ELR (cell line): ENCODE measurements around the gene KIAA1614.
"Not testable (repeated sequence)": the region's sequence is repeated elsewhere in the genome, so short reads cannot be mapped to it uniquely, and the experiment has no call there.

ENCODE experiments used
- DNase-seq: peaks from one replicate; pipeline ENCODE4 v3.0.0-alpha.2; 2015; ENCODE audit warnings: low read depth

The KIAA1614 gene

DNA sequence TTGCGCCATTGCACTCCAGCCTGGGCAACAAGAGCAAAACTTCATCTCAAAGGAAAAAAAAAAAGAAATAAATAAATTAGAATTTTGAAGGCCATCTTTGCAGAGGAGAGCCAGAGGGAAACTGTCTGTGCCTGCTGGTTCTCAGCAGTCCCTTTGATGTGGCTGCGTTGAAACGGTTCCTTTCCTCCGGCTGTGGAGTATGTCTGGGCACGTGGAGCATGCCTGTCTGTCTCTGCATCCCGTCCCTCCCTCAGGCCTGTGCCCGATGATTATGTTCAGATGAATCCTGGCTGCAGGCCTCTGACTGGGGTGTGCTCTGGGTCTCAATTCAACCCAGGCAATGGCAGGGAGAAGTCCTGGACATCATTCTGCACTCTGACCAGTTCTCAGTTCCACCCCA lies 33.4 kb downstream of the KIAA1614 start:
- DNase-seq = no peak

DNA sequence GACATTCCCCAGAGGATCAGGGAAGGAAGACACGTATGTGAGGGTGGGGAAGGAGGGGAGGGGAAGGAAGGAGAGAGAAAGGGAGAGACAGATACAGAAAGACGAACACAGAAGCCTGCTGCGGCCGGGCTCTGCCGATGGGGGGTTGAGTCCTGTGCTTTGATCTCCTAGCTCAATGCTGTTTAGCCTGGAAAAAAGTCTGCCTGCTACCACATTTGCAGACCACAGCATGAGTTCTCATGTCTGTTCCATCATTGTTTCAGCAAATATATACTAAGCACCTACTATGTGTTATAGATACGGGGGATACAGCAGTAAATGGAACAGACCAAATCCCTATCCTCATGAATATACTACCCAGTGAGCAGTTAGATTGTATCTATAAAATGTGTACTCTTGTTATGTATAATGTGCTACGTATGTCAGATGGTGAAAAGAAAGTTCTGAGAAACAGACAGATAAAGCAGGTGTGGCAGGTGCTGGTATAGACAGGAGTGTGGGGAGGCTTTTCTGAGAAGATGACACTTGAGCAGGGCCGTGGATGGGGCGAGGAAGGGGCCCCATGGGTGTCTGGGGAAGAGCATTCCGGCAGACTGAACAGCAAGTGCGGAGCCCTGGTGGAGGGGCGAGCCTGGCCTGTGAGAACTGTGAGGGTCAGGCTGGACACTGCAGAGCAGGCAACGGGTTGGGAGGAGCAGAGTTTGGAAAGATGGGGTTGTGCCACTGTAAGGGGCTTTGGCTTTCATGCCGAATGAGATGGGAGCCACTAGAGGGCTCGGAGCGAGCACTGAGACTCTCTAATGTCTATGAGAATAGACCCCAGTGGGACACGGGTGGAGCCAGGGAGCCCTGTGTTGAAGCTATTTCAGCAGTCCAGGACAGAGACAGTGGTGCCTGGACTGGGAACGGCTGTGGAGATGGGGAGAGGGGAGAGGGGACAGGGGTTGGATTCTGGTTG lies 34.1 kb downstream of the KIAA1614 start:
- no peak for DNase-seq

DNA sequence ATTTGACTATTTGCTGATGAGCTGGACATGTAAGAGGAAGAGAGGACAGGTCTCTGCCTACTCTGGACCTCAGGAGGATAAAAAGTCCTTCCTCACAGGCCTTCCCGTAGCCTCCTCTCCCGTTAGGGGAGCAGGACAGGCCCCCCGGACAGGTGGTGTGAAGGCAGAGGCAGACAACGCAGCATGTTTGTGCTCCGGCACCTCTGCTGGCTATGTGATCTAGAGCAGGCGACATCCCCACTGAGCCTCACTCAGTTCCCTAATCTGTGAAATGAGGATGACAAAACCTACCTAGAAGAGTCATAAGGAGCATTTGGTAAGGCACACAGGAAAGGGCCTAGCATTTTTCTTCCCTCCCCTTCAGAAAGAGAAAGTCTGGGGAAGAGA lies 34.8 kb downstream of the KIAA1614 start:
- DNase-seq = no peak

- DNase-seq = no peak
These were observed 35.4 kb downstream of the KIAA1614 start for GRCh38 chr1:180947901-180948640.

- DNase-seq = no peak
These were observed 36.2 kb downstream of the KIAA1614 start for GRCh38 chr1:180948641-180949615.

GRCh38 chr1:180949616-180950000 lies 36.9 kb downstream of the KIAA1614 start:
- DNase-seq = no peak

- no peak for DNase-seq
These were observed 37.6 kb downstream of the KIAA1614 start for GRCh38 chr1:180950321-180950720.

GRCh38 chr1:180951186-180951745 lies 38.6 kb downstream of the KIAA1614 start:
- no peak for DNase-seq

DNA sequence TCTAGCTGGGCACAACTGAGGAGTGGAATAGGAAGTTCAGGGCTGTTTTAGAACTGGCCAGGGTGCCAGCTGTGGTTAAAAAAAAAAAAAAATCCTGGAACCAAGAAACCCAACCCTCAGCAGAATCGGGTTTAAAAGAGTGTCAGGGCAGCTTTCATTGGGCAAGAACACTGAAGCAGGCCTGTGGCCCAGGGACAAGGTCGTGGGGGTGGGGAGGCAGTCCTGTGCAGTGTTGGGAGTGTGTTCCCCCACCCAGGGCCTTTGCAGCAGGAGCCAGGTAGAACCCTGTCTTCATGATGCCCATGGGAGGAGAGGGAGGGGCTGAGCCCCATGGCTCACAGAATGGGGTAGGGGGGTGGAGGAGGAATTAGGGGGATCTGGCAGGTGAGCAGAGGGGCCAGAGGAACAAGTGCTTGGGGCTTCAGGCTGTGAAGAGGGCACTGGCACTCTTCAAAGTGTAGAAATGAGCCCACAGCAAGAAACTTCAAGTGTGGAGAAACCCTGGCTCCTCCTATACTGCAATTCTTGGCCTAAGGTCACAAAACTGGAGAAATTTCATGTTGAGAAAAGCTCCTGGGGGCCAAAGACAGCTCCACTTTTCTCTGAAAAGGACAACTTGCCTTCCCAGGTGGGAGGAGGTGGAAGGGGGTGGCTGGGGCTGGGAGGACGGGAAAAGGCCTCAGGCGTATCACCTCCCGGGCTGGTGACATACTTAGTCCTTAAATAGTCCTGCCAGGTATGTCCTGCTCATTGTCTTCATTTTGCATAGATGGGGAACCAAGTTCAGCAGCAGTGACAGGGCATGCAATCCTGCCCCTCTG lies 39.3 kb downstream of the KIAA1614 start:
- DNase-seq = no peak

GRCh38 chr1:180952657-180953013 lies 39.9 kb downstream of the KIAA1614 start:
- DNase-seq = no peak

DNA sequence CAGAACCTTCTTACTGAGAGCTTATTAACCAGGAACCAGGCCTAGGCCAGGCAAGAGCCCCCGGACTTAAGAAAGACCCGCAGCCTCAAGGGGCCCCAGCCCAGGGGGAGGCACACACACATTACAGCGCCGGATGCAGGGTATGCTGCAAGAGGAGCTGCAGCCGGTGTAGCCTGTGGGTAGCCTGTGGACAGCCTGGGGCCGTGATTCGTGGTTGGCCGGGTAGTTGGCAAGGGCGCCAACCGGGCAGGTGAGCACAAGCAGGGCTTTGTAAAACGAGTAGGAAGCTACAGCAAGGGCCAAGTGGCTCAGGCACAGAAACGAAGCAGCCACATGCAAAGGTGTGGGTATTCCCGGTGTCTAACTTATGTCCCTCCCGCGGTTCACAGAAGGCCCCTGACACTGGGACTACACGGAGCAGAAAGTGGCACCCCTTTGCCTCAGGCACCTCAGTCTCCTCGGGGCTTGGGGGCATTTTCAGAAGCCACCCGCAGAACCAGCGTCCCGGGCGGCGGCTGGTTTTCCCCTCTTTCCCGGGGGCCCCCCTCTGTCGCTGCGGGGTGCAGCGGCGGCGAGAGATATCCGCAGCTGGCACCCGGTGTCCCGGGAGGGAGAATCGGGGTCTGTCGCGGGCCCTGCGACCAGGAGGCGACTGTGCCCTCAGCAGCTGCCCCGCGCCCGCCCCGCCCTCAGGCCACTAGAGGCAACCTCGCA lies 40.8 kb downstream of the KIAA1614 start:
- DNase-seq = peak; percentile 6

DNA sequence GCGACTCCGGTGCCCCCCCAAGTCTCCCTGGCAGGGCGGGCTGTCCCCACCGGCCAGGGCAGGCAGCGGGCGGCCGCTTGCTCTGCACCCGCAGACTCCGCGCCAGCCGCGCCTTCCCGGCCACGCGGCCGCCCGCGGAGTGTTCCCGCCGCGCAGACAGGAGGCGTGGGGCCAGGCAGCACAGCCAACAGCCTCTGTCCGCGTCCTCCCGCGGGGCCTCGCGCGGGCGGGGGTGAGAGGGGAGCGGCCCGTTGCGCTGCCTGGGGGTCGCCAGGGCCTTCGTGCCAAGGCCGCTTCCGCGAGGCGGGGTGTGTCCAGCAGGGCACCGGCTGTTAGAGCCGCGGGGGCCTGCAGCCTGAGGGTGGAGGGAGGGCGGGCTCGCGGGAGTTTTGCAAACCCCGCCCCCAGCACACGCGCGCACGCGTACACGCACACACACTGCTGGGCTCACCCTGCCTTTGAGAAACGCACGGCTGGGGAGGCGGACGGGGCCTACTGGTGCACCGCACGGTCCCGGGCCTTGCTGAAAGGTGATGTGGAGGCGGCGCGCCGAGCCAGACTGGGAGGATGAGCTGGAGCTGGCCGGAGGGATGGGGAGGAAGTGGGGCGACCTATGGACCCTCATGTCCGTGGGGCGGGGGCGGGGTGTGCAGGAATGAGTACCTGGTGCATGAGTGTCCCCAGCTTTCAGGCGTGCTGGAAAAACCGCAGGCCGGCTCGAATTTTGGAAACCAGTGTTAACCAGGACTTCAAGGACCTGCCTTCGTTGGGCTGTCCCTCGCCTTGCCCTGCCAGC lies 41.5 kb downstream of the KIAA1614 start:
- peak; percentile 60 for DNase-seq

- no peak for DNase-seq
These were observed 42.1 kb downstream of the KIAA1614 start for GRCh38 chr1:180954801-180955165.

DNA sequence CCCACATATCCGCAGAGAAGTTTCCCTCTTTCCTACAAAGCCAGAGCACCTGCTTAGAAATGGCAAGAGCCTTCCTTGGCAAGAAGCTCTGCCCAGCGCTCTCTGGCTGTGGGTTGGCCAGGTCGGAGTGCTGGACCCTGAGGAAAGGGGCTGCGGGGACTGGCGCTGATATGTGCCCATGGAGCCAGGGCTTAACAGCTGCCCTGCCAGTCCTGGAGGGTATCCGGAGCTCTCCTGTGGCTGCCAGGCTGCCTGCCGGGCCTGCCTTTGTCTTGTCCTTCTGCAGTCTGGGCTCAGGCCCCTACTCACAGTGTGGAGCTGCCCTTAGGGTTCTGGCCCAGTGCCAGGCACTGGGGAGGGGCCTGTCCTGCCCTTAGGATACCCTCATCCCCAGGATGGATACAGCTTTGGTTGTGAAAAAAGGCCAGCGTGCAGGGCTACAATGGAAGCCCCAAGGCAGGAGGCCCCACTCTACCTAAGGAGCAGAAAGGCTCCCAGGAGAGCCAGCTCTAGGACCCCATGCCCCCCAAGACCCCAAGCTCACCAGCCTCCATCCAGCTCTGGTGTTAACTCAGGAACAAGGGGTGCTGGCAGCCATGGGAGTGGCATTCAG lies 43.4 kb downstream of the KIAA1614 start:
- no peak for DNase-seq

GRCh38 chr1:180959620-180960019 lies 46.9 kb downstream of the KIAA1614 start:
- not testable (repeated sequence) for DNase-seq

- DNase-seq = no peak
These were observed 48.9 kb downstream of the KIAA1614 start for GRCh38 chr1:180961622-180962021.

DNA sequence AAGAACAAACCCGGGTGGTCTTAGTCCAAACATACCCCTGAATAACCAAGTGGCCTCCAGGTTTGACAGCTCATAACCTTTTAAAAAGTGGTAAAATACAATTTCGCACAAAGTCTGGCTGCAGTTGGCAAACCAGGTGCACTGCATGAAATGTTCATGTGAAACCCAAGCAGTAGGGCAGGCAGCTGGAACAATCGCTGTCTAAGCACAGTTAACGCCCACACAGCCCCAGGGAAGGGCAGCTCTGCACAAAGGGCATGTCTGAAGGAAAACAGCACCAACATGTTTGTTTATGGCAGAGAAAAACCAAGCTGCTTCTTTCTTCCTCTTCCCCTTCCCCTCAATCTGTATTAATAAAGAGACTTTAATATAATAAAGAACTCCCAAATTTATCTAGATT lies 49.5 kb downstream of the KIAA1614 start:
- no peak for DNase-seq

- DNase-seq = no peak
These were observed 51.4 kb downstream of the KIAA1614 start for GRCh38 chr1:180964056-180964455.

DNA sequence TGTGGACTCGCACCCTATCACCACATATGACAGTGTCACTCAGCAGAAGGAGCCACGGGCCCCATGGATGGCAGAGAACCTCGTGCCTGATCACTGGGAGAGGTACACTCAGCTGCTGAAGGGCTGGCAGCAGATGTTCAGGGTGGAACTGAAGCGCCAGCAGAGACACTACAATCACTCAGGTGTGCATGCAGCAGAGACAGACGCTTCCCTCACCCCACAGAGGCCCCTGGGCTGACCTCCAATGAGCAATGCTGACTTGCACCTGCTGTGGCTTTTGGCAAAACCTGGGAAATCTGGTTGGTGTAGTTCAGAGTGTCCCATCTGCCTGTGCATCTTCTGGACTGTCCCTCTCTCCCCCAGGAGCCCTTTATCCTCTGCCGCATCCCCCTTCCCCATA lies 51.9 kb downstream of the KIAA1614 start:
- DNase-seq = no peak
